A549 (cell line): ENCODE measurements around the gene FCHSD1.

Experiments used
- CTCF ChIP-seq: fragments of >200 bp; sonication (Bioruptor Twin); formaldehyde crosslinking; IDR thresholded peaks from 3 replicates; pipeline ENCODE4 v1.5.1; 2016
- EP300 ChIP-seq, 2 experiments: fragments of >200 bp; sonication (Bioruptor Twin); formaldehyde crosslinking; IDR thresholded peaks; 2 replicates in 1 of 2; 3 replicates in 1 of 2; pipeline ENCODE4 v1.6.1; 2016 to 2017
- ESRRA ChIP-seq: fragments of 150-350 bp; IDR thresholded peaks from 2 replicates; pipeline ENCODE4 v1.6.1; 2014; ENCODE audit warnings: mild to moderate bottlenecking, low read length, borderline replicate concordance
- HOXB13 ChIP-seq: fragments of 250-450 bp; sonication (Bioruptor Pico); IDR thresholded peaks from 2 replicates; pipeline ENCODE4 v1.5.0; 2020; ENCODE audit warnings: low read depth, mild to moderate bottlenecking, moderate library complexity
- POLR2A ChIP-seq: IDR thresholded peaks from 2 replicates; pipeline ENCODE4 v1.6.1; 2012; ENCODE audit warnings: mild to moderate bottlenecking, low read length
- POLR2AphosphoS2 ChIP-seq: conservative IDR thresholded peaks from 2 replicates; pipeline ENCODE4 v1.6.1; 2012; ENCODE audit warnings: low read length, improper control_type of control experiment, inconsistent platforms
- RAD21 ChIP-seq, 2 experiments: fragments of >200 bp in 1 of 2; sonication (Bioruptor Twin) in 1 of 2; formaldehyde crosslinking in 1 of 2; IDR thresholded peaks in 1 of 2; conservative IDR thresholded peaks in 1 of 2; 2 replicates in 1 of 2; 3 replicates in 1 of 2; pipeline ENCODE4 v1.6.1; 2012 to 2018; ENCODE audit warnings: inconsistent platforms in 1 of 2
- RFX5 ChIP-seq: fragments of 450-650 bp; IDR thresholded peaks from 2 replicates; pipeline ENCODE4 v1.7.1; 2014; ENCODE audit warnings: antibody characterized with exemption, mild to moderate bottlenecking, moderate library complexity
- SREBF2 ChIP-seq: fragments of 450-650 bp; IDR thresholded peaks from 2 replicates; pipeline ENCODE4 v1.6.1; 2014; ENCODE audit warnings: mild to moderate bottlenecking, moderate library complexity

DNA sequence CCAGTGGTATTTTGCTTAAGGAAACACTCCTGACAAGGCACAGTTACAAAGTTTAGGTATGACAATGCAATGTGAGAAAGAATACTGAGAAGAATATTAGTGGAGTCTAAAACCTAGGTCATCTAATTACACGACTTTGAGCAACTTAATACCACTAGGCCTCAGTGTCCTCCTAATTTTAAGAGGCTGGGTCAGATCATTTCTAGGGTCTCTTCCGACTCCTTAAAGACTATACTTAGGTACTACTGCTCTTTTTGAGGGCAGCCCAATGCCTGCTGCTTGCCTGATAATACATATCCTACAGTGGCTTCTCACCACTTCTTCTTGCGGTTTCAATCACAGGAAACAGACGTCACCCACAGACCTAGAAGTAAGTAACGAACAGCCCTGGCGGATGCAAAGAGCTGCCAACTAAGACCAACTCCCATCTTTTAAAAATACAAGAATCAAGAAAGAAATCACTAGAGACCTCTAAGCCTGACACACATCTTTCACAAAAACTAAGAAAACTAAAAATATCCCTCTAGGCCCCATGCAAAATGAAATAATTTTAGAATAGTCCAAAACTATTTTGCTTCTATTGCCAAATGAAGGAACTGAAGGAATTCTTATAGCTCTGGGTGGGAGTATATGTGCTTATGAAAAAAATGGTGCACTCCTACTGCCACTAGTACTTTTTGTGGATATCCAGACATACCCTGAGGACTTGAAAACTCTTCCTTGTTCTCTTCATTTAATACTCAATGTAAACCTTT, 45.5 kb downstream of the FCHSD1 start:
- TF ChIP-seq CTCF (no peak), RAD21 (conservative IDR thresholded peaks at IDR 0.05 in 1 of 2, IDR thresholded peaks at IDR 0.05 in 1 of 2) (no peak), POLR2A (no peak), POLR2AphosphoS2 (no peak), EP300 (IDR thresholded peaks at IDR 0.05) (no peak), ESRRA (no peak), RFX5 (no peak), SREBF2 (no peak), HOXB13 (CRISPR knock-in tag) (no peak)
